ENCODE data around the gene DTX4.

DNA sequence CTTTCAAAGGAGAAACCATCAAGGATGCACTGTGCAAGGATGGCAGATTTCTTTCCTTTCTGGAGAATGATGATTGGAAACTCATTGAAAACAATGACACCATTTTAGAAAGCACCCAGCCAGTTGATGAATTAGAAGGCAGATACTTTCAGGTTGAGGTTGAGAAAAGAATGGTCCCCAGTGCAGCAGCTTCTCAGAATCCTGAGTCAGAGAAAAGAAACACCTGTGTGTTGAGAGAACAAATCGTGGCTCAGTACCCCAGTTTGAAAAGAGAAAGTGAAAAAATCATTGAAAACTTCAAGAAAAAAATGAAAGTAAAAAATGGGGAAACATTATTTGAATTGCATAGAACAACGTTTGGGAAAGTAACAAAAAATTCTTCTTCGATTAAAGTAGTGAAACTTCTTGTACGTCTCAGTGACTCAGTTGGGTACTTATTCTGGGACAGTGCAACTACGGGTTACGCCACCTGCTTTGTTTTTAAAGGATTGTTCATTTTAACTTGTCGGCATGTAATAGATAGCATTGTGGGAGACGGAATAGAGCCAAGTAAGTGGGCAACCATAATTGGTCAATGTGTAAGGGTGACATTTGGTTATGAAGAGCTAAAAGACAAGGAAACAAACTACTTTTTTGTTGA is 19.5 kb upstream of the DTX4 start:
- TF ChIP-seq LEF1 (IDR thresholded peaks at IDR 0.05; ENCODE audit: borderline replicate concordance) (no peak), SP1 (IDR thresholded peaks at IDR 0.05) (no peak), HDGF (IDR thresholded peaks at IDR 0.05; ENCODE audit: borderline replicate concordance) (no peak), L3MBTL2 (conservative IDR thresholded peaks at IDR 0.05) (no peak), TARDBP (IDR thresholded peaks at IDR 0.05) (no peak), FOXA1 (IDR thresholded peaks at IDR 0.05) (no peak), FOXK2 (IDR thresholded peaks at IDR 0.05) (no peak)
